ENCODE results near the gene CYB5RL. TPM values are rescaled to one million over a fixed set of nuclear protein-coding genes. Genes with fewer than 3 reads are reported as not detected.

CYB5RL gene
- total RNA-seq, 2 donors from 2014 or later, result 2.9 to 4.6 TPM

GRCh38 chr1:54156986-54157385, 42.8 kb downstream of the CYB5RL start:
- no peaks in the 10 kb centered on the region for H3K36me3 Mint-ChIP-seq (ENCODE audit: low read depth)
- DNase-seq (no peak), ATAC-seq (no peak)
- H3K9me3 ChIP-seq (ENCODE audit: control insufficient read depth, low read length, poor library complexity, severe bottlenecking), result no peaks in the 10 kb centered on the region
- no peaks in the 10 kb centered on the region for H3K4me1 Mint-ChIP-seq
- no peak overlapping the region for H3K4me3 Mint-ChIP-seq
- H3K27me3 Mint-ChIP-seq, result no peaks in the 10 kb centered on the region
- no peak overlapping the region for H3K27ac Mint-ChIP-seq

- Mint-ChIP-seq H3K27me3 (no peaks in the 10 kb centered on the region), H3K4me1 (no peaks in the 10 kb centered on the region), H3K4me3 (no peak overlapping the region), H3K27ac (no peak overlapping the region), H3K36me3 (ENCODE audit: low read depth) (no peaks in the 10 kb centered on the region)
- DNase-seq (no peak), ATAC-seq (no peak)
- H3K9me3 ChIP-seq (ENCODE audit: control insufficient read depth, low read length, poor library complexity, severe bottlenecking), result no peaks in the 10 kb centered on the region
These were observed 43.6 kb downstream of the CYB5RL start for GRCh38 chr1:54156201-54156600.

DNA sequence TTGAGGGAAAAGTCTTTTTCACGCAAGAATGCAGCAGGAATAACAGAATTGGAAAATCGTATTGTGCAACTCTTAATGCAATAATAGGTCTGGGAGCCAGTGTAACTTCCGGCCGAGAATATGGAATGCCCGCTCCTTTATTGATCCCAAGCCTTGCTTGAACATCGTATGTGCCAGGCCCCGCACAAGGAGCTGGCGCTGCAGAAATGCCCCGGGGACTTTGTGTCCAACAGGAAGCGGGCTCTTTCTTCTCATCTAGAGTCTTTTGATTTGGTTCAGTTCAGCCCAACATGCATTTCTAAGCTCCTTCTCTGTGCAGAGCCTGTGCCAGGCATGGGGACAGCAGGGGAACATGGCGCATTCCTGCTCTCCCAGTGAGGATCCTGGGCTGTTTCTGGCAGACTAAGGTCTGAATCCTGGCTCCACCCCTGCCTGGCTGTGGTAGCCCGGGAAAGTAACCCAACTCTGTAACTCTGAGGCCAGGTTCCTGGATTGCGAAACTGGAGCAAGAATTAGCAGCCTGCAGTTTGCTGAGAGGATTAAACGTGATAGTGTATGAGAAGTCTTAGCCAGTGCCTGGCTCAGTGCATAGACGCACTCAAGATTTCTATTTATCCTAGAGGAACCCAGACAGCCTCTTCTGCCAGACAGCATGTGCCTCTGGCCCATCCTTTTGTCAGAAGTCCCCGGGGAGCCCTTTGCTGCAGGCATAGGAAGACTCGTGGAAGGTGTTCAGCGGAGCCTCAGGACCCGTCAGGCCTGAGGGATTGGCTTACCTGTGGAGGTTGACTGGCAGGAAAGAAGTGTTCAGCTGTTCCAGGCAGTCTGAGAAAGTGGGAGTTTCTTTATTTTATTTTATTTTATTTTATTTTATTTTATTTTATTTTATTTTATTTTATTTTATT, 46.0 kb downstream of the CYB5RL start:
- no peaks in the 10 kb centered on the region for H3K9me3 ChIP-seq (ENCODE audit: control insufficient read depth, low read length, poor library complexity, severe bottlenecking)
- H3K36me3 Mint-ChIP-seq (ENCODE audit: low read depth), result no peaks in the 10 kb centered on the region
- no peak for DNase-seq
- H3K27ac Mint-ChIP-seq, result no peak overlapping the region
- H3K4me3 Mint-ChIP-seq, result no peak overlapping the region
- peaks cover 8% of the 10 kb centered on the region for H3K4me1 Mint-ChIP-seq
- no peak for ATAC-seq
- H3K27me3 Mint-ChIP-seq, result no peaks in the 10 kb centered on the region

DNA sequence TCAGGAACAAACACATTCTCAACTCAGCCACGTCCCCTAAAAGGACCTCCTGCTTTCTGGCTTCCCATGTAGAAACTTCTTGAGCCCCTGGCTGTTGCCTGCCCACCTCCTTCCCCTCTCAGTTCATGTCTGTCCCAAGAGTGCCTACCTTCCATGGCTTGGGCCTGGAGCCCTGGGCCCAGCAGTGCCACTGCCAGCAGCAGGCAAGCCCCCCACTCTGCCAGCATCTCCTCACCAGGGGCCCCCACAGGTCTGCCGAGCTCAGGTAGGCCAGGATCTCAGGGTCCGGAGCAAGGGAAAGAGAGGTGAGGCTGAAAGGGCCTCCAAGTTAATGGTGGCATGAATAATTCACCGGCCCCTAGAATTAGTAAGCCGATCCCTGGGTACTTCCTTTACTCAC, 47.1 kb downstream of the CYB5RL start, which contains the start of gene CDCP2:
TSS of gene CDCP2 (minus strand) at position 305 of the 400 bp plus-strand sequence. CDS start at position 227, 78 bp downstream.
- no peak for ATAC-seq
- no peaks in the 10 kb centered on the region for H3K36me3 Mint-ChIP-seq (ENCODE audit: low read depth)
- no peak for DNase-seq
- H3K27me3 Mint-ChIP-seq, result no peaks in the 10 kb centered on the region
- H3K4me1 Mint-ChIP-seq, result peaks cover 10% of the 10 kb centered on the region
- H3K9me3 ChIP-seq (ENCODE audit: control insufficient read depth, low read length, poor library complexity, severe bottlenecking), result no peaks in the 10 kb centered on the region
- no peak within 1 kb of the TSS for H3K4me3 Mint-ChIP-seq
- H3K27ac Mint-ChIP-seq, result no peak within 1 kb of the TSS

GRCh38 chr1:54151013-54151412, 48.8 kb downstream of the CYB5RL start:
- no peak for ATAC-seq
- Mint-ChIP-seq H3K27me3 (no peaks in the 10 kb centered on the region), H3K36me3 (ENCODE audit: low read depth) (no peaks in the 10 kb centered on the region), H3K27ac (peak overlapping the region; percentile 14), H3K4me3 (no peak overlapping the region), H3K4me1 (peaks cover 10% of the 10 kb centered on the region)
- H3K9me3 ChIP-seq (ENCODE audit: control insufficient read depth, low read length, poor library complexity, severe bottlenecking), result no peaks in the 10 kb centered on the region
- DNase-seq, result no peak

Other genes with a start within 250 kb of the CYB5RL start
- not detected for gene LDLRAD1, start 181.8 kb downstream of the CYB5RL start, total RNA-seq
- 100 to 1,000 TPM; 145 to 160 TPM for gene TMEM59, start 146.8 kb downstream of the CYB5RL start, total RNA-seq
- gene TCEANC2, start 146.4 kb downstream of the CYB5RL start, total RNA-seq, result 1 to 10 TPM; 4.5 to 4.7 TPM
- not detected for gene CDCP2, start 47.0 kb downstream of the CYB5RL start, total RNA-seq
- 10 to 100 TPM; 25.7 to 29.8 TPM for gene MRPL37, start 137 bp upstream of the CYB5RL start, total RNA-seq
- 10 to 100 TPM; 64.9 to 67.4 TPM for gene SSBP3, start 206.4 kb upstream of the CYB5RL start, total RNA-seq

Measured in T-helper 17 cell (primary cell).